ENCODE results near the gene KCNJ9. TPM values are rescaled to one million over a fixed set of nuclear protein-coding genes. Genes with fewer than 3 reads are reported as not detected.

The KCNJ9 gene
- total RNA-seq, 3 donors from 2014 or later (not counting 1 experiment from before 2014, with no cell fraction given), result not detected

- 79% methylated on average over 5 of the region's 6 CpGs for WGBS (ENCODE audit: insufficient coverage)
- no peaks in the 10 kb centered on the region for H3K36me3 ChIP-seq (ENCODE audit: control insufficient read depth, insufficient read depth, low read length)
- peaks cover 17% of the 10 kb centered on the region for H3K27me3 ChIP-seq (ENCODE audit: control insufficient read depth, insufficient read depth, low read length)
These were observed 14.3 kb upstream of the KCNJ9 start for GRCh38 chr1:160066829-160067745.

GRCh38 chr1:160068225-160068624 lies 13.1 kb upstream of the KCNJ9 start:
- H3K9me3 Mint-ChIP-seq, result no peaks in the 10 kb centered on the region
- 80% methylated on average over 3 of the region's 5 CpGs for WGBS (ENCODE audit: insufficient coverage)
- Histone ChIP-seq H3K4me1 (ENCODE audit: control insufficient read depth, insufficient read depth, low read length) (peaks cover 14% of the 10 kb centered on the region), H3K9me3 (ENCODE audit: control insufficient read depth, insufficient read depth, low read length) (no peaks in the 10 kb centered on the region), H3K36me3 (ENCODE audit: control insufficient read depth, insufficient read depth, low read length) (no peaks in the 10 kb centered on the region), H3K4me3 (ENCODE audit: low read length) (no peak overlapping the region), H3K27me3 (ENCODE audit: control insufficient read depth, insufficient read depth, low read length) (peaks cover 18% of the 10 kb centered on the region), H3K27ac (ENCODE audit: low read length) (no peak overlapping the region)
- H3K36me3 Mint-ChIP-seq, result no peaks in the 10 kb centered on the region
- no peak overlapping the region for H3K4me3 Mint-ChIP-seq
- TF ChIP-seq CTCF (IDR thresholded peaks at IDR 0.05), result no peak
- ATAC-seq (no peak), DNase-seq (no peak)
- H3K27ac Mint-ChIP-seq, result no peak overlapping the region
- peaks cover 6 to 21% of the 10 kb centered on the region in 2 donors for H3K4me1 Mint-ChIP-seq
- intact Hi-C loops (cut with micrococcal nuclease), result no loop called here
- H3K27me3 Mint-ChIP-seq (ENCODE audit: low read depth in 2 of 2), result peaks cover 6 to 34% of the 10 kb centered on the region in 2 donors

More at GRCh38 chr1:160066829-160067745, 14.3 kb upstream of the KCNJ9 start:
- no peak overlapping the region for H3K27ac ChIP-seq (ENCODE audit: low read length)
- H3K27ac Mint-ChIP-seq, result no peak overlapping the region
- H3K4me3 ChIP-seq (ENCODE audit: low read length), result no peak overlapping the region
- DNase-seq (no peak), ATAC-seq (no peak)
- peaks cover 14% of the 10 kb centered on the region for H3K4me1 ChIP-seq (ENCODE audit: control insufficient read depth, insufficient read depth, low read length)
- peaks cover 6 to 21% of the 10 kb centered on the region in 2 donors for H3K4me1 Mint-ChIP-seq
- H3K9me3 Mint-ChIP-seq, result no peaks in the 10 kb centered on the region
- intact Hi-C loops (cut with micrococcal nuclease), result no loop called here
- no peak overlapping the region for H3K4me3 Mint-ChIP-seq
- no peak for TF ChIP-seq CTCF (IDR thresholded peaks at IDR 0.05)
- no peaks in the 10 kb centered on the region for H3K36me3 Mint-ChIP-seq
- peaks cover 0 to 32% of the 10 kb centered on the region in 2 donors for H3K27me3 Mint-ChIP-seq (ENCODE audit: low read depth in 2 of 2)
- H3K9me3 ChIP-seq (ENCODE audit: control insufficient read depth, insufficient read depth, low read length), result no peaks in the 10 kb centered on the region

GRCh38 chr1:160069460-160070231 lies 11.7 kb upstream of the KCNJ9 start, which contains the start of gene KCNJ10:
KCNJ10 (minus strand) TSS chr1:160070160; CDS start chr1:160042532, 27,628 bp downstream.
- Mint-ChIP-seq H3K4me1 (peaks cover 6 to 21% of the 10 kb centered on the region in 2 donors), H3K9me3 (no peaks in the 10 kb centered on the region), H3K27ac (peak within 1 kb of the TSS in 1 of 2 donors; percentile 80), H3K4me3 (peak within 1 kb of the TSS; percentile 86), H3K36me3 (no peaks in the 10 kb centered on the region), H3K27me3 (ENCODE audit: low read depth in 2 of 2) (peaks cover 6 to 34% of the 10 kb centered on the region in 2 donors)
- Histone ChIP-seq H3K27ac (ENCODE audit: low read length) (no peak within 1 kb of the TSS), H3K4me1 (ENCODE audit: control insufficient read depth, insufficient read depth, low read length) (peaks cover 14% of the 10 kb centered on the region), H3K36me3 (ENCODE audit: control insufficient read depth, insufficient read depth, low read length) (no peaks in the 10 kb centered on the region), H3K27me3 (ENCODE audit: control insufficient read depth, insufficient read depth, low read length) (peaks cover 18% of the 10 kb centered on the region), H3K9me3 (ENCODE audit: control insufficient read depth, insufficient read depth, low read length) (no peaks in the 10 kb centered on the region), H3K4me3 (ENCODE audit: low read length) (peak within 1 kb of the TSS; percentile 45)
- WGBS (ENCODE audit: insufficient coverage), result 15% methylated on average over 32 of the region's 32 CpGs
- no peak for TF ChIP-seq CTCF (IDR thresholded peaks at IDR 0.05)
- ATAC-seq (no peak), DNase-seq (no peak)
- intact Hi-C loops (cut with micrococcal nuclease), result no loop called here
